ENCODE data around the gene TBX1.
A peak's percentile ranks its signal among the peaks of the same experiment; 100 is the strongest.

TBX1 gene

GRCh38 chr22:19716041-19716828, 44.3 kb upstream of the TBX1 start:
- H3K36me3 ChIP-seq = no peaks in the 10 kb centered on the region
- no peaks in the 10 kb centered on the region; the same call in 1 of the 2 replicates for H3K4me1 ChIP-seq
- no peak for DNase-seq
- no peaks in the 10 kb centered on the region for H3K9me3 ChIP-seq
- H3K27me3 ChIP-seq = no peaks in the 10 kb centered on the region
- no peak overlapping the region for H3K4me3 ChIP-seq (ENCODE audit: low read depth, low read length)
- no peak for TF ChIP-seq CTCF (IDR thresholded peaks at IDR 0.05; ENCODE audit: low read depth, low read length)

- no peaks in the 10 kb centered on the region for H3K36me3 ChIP-seq
- H3K4me3 ChIP-seq (ENCODE audit: low read depth, low read length) = no peak overlapping the region
- DNase-seq = no peak
- no peaks in the 10 kb centered on the region; the same call in 1 of the 2 replicates for H3K4me1 ChIP-seq
- H3K9me3 ChIP-seq = no peaks in the 10 kb centered on the region
- TF ChIP-seq CTCF (IDR thresholded peaks at IDR 0.05; ENCODE audit: low read depth, low read length) = no peak
- H3K27me3 ChIP-seq = no peaks in the 10 kb centered on the region
Observed at GRCh38 chr22:19716829-19717105, 43.8 kb upstream of the TBX1 start.

- no peaks in the 10 kb centered on the region for H3K36me3 ChIP-seq
- H3K27me3 ChIP-seq = no peaks in the 10 kb centered on the region
- H3K4me1 ChIP-seq = no peaks in the 10 kb centered on the region; the same call in 1 of the 2 replicates
- no peak for DNase-seq
- no peak overlapping the region for H3K4me3 ChIP-seq (ENCODE audit: low read depth, low read length)
- no peaks in the 10 kb centered on the region for H3K9me3 ChIP-seq
- TF ChIP-seq CTCF (IDR thresholded peaks at IDR 0.05; ENCODE audit: low read depth, low read length) = no peak
Observed at GRCh38 chr22:19717181-19717580, 43.4 kb upstream of the TBX1 start.

GRCh38 chr22:19717691-19718455, 42.7 kb upstream of the TBX1 start:
- Histone ChIP-seq H3K27me3 (no peaks in the 10 kb centered on the region), H3K9me3 (no peaks in the 10 kb centered on the region), H3K4me1 (no peaks in the 10 kb centered on the region; the same call in 1 of the 2 replicates), H3K36me3 (no peaks in the 10 kb centered on the region; the same call in 1 of the 2 replicates), H3K4me3 (ENCODE audit: low read depth, low read length) (peak overlapping the region; percentile 54)
- peak; percentile 61 for TF ChIP-seq CTCF (IDR thresholded peaks at IDR 0.05; ENCODE audit: low read depth, low read length)
- DNase-seq = peak; percentile 81

GRCh38 chr22:19718456-19719049, 42.0 kb upstream of the TBX1 start:
- DNase-seq = no peak
- no peak for TF ChIP-seq CTCF (IDR thresholded peaks at IDR 0.05; ENCODE audit: low read depth, low read length)
- Histone ChIP-seq H3K4me3 (ENCODE audit: low read depth, low read length) (peak overlapping the region; percentile 54), H3K9me3 (no peaks in the 10 kb centered on the region), H3K27me3 (no peaks in the 10 kb centered on the region), H3K36me3 (no peaks in the 10 kb centered on the region; the same call in 1 of the 2 replicates), H3K4me1 (no peaks in the 10 kb centered on the region; the same call in 1 of the 2 replicates)
